Measurements from ENCODE around the gene APOC1. TPM values are rescaled to one million over a fixed set of nuclear protein-coding genes. Genes with fewer than 3 reads are reported as not detected.

Gene APOC1
- total RNA-seq, 3 donors from 2014 or later (not counting 1 experiment from before 2014, with no cell fraction given): not detected

DNA sequence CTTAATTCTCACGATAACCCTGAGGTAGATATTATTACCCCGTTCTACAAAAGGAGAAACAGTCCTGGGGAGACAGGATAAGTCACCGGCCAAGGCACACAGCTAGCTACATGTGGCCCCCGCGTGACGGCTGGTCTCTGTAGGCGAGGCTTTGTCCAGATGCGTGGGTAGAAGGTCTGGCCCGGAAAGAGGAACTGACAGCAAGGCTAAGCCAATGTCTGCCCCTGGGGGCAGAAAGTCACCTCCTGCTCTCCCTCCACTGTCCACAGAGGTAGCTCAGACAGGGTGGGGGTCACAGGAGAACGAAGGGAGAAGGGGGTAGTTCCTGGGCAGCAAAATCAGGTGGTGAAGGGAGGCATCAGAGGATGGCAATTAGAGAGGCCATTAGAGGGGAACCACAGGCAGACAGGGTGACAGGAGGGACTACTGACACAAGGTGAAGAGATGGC lies 29.4 kb downstream of the APOC1 start:
- DNase-seq (no peak), ATAC-seq (no peak)
- Histone ChIP-seq H3K4me1 (ENCODE audit: control insufficient read depth, insufficient read depth, low read length) (peaks cover 10% of the 10 kb centered on the region), H3K27me3 (ENCODE audit: control insufficient read depth, insufficient read depth, low read length) (no peaks in the 10 kb centered on the region), H3K9me3 (ENCODE audit: control insufficient read depth, insufficient read depth, low read length) (no peaks in the 10 kb centered on the region), H3K36me3 (ENCODE audit: control insufficient read depth, insufficient read depth, low read length) (no peaks in the 10 kb centered on the region), H3K27ac (ENCODE audit: low read length) (no peak overlapping the region), H3K4me3 (ENCODE audit: low read length) (no peak overlapping the region)
- intact Hi-C loops (cut with micrococcal nuclease): no loop called here
- Mint-ChIP-seq H3K4me3 (no peak overlapping the region), H3K27me3 (ENCODE audit: low read depth in 2 of 2) (no peaks in the 10 kb centered on the region), H3K9me3 (no peaks in the 10 kb centered on the region), H3K36me3 (no peaks in the 10 kb centered on the region), H3K27ac (no peak overlapping the region), H3K4me1 (peaks cover 0 to 12% of the 10 kb centered on the region in 2 donors)
- WGBS (ENCODE audit: insufficient coverage): 13% methylated on average over 10 of the region's 10 CpGs
- TF ChIP-seq CTCF (IDR thresholded peaks at IDR 0.05): no peak

DNA sequence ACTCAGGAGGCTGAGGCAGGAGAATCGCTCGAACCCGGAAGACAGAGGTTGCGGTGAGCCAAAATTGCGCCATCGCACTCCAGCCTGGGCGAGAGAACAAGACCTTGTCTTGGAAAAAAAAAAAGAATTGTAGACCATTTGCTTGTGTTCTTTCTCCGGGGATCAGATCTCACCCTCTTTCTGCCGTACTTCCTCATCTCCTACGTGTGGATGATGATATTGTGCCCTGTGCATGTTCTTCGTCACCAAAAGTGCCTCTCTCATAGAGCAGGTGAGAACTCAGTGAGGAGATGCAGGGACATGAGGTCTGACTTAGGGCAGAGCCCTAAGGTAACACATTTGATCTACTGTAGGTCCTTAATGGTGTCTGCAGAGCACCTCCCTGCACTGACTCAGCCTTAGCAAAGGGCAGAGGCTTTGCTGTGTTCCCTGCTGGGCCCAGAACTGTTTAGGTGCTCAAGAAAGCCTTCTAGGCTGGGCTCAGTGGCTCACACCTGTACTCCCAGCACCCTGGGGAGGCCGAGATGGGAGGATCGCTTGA lies 32.7 kb downstream of the APOC1 start:
- no peak for ATAC-seq
- intact Hi-C loops (cut with micrococcal nuclease): no loop called here
- no peak overlapping the region for H3K27ac Mint-ChIP-seq
- H3K4me3 ChIP-seq (ENCODE audit: low read length): no peak overlapping the region
- H3K4me1 ChIP-seq (ENCODE audit: control insufficient read depth, insufficient read depth, low read length): peaks cover 10% of the 10 kb centered on the region
- 89% methylated on average over 13 of the region's 13 CpGs for WGBS (ENCODE audit: insufficient coverage)
- no peaks in the 10 kb centered on the region for H3K36me3 ChIP-seq (ENCODE audit: control insufficient read depth, insufficient read depth, low read length)
- TF ChIP-seq CTCF (IDR thresholded peaks at IDR 0.05): no peak
- H3K9me3 ChIP-seq (ENCODE audit: control insufficient read depth, insufficient read depth, low read length): no peaks in the 10 kb centered on the region
- H3K4me3 Mint-ChIP-seq: no peak overlapping the region
- H3K27me3 ChIP-seq (ENCODE audit: control insufficient read depth, insufficient read depth, low read length): no peaks in the 10 kb centered on the region
- H3K9me3 Mint-ChIP-seq: no peaks in the 10 kb centered on the region
- H3K36me3 Mint-ChIP-seq: no peaks in the 10 kb centered on the region
- H3K27me3 Mint-ChIP-seq (ENCODE audit: low read depth in 2 of 2): no peaks in the 10 kb centered on the region
- no peak for DNase-seq
- peaks cover 5 to 12% of the 10 kb centered on the region in 2 donors for H3K4me1 Mint-ChIP-seq
- no peak overlapping the region for H3K27ac ChIP-seq (ENCODE audit: low read length)

GRCh38 chr19:44948237-44948636 lies 33.8 kb downstream of the APOC1 start:
- Histone ChIP-seq H3K9me3 (ENCODE audit: control insufficient read depth, insufficient read depth, low read length) (no peaks in the 10 kb centered on the region), H3K27ac (ENCODE audit: low read length) (no peak overlapping the region), H3K4me1 (ENCODE audit: control insufficient read depth, insufficient read depth, low read length) (peaks cover 10% of the 10 kb centered on the region), H3K4me3 (ENCODE audit: low read length) (no peak overlapping the region), H3K27me3 (ENCODE audit: control insufficient read depth, insufficient read depth, low read length) (no peaks in the 10 kb centered on the region), H3K36me3 (ENCODE audit: control insufficient read depth, insufficient read depth, low read length) (no peaks in the 10 kb centered on the region)
- Mint-ChIP-seq H3K9me3 (no peaks in the 10 kb centered on the region), H3K27ac (no peak overlapping the region), H3K4me3 (no peak overlapping the region), H3K36me3 (no peaks in the 10 kb centered on the region), H3K4me1 (peaks cover 5 to 12% of the 10 kb centered on the region in 2 donors), H3K27me3 (ENCODE audit: low read depth in 2 of 2) (no peaks in the 10 kb centered on the region)
- intact Hi-C loops (cut with micrococcal nuclease): no loop called here
- ATAC-seq: no peak
- TF ChIP-seq CTCF (IDR thresholded peaks at IDR 0.05): no peak
- WGBS (ENCODE audit: insufficient coverage): 93% methylated on average over 4 of the region's 5 CpGs
- no peak for DNase-seq

GRCh38 chr19:44948763-44949374 lies 34.5 kb downstream of the APOC1 start:
- ATAC-seq (no peak), DNase-seq (no peak)
- no peaks in the 10 kb centered on the region for H3K27me3 ChIP-seq (ENCODE audit: control insufficient read depth, insufficient read depth, low read length)
- peaks cover 16% of the 10 kb centered on the region for H3K4me1 ChIP-seq (ENCODE audit: control insufficient read depth, insufficient read depth, low read length)
- H3K27ac ChIP-seq (ENCODE audit: low read length): no peak overlapping the region
- intact Hi-C loops (cut with micrococcal nuclease): no loop called here
- Mint-ChIP-seq H3K9me3 (no peaks in the 10 kb centered on the region), H3K4me1 (peaks cover 9 to 15% of the 10 kb centered on the region in 2 donors), H3K27me3 (ENCODE audit: low read depth in 2 of 2) (no peaks in the 10 kb centered on the region), H3K36me3 (no peaks in the 10 kb centered on the region), H3K4me3 (no peak overlapping the region), H3K27ac (no peak overlapping the region)
- H3K4me3 ChIP-seq (ENCODE audit: low read length): no peak overlapping the region
- TF ChIP-seq CTCF (IDR thresholded peaks at IDR 0.05): no peak
- H3K9me3 ChIP-seq (ENCODE audit: control insufficient read depth, insufficient read depth, low read length): no peaks in the 10 kb centered on the region
- WGBS (ENCODE audit: insufficient coverage): 90% methylated on average over 4 of the region's 5 CpGs
- H3K36me3 ChIP-seq (ENCODE audit: control insufficient read depth, insufficient read depth, low read length): no peaks in the 10 kb centered on the region
